ENCODE measurements around the gene GAREM1.

DNA sequence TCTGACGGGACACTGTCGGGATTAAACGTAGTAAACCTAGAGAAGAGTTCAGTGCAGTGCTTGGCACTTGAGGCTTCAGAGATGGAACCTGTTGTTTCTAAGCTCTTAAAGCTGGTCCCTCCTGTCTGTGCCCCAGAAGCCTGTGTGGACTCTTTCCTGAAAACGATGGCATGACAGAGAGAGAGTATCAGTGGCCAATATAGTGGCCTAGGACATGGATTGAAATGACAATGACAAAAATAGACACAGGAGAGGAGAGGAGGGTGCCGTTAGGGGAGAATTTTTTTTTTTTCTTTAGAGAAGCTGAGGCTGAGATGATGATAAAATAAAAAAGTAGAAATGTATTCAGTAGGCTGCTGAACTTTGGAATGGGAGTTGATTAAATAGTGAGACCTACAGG lies 138.0 kb downstream of the GAREM1 start:
- TF ChIP-seq CTCF (IDR thresholded peaks at IDR 0.05): no peak
- TF ChIP-seq EZH2 (IDR thresholded peaks at IDR 0.05): no peak

Data from neural progenitor cell (in vitro differentiated cells).